ENCODE results near the gene IRS1.

The IRS1 gene

GRCh38 chr2:226721541-226721940 is 78.1 kb downstream of the IRS1 start:
- DNase-seq (ENCODE audit: low spot score), result no peak

DNA sequence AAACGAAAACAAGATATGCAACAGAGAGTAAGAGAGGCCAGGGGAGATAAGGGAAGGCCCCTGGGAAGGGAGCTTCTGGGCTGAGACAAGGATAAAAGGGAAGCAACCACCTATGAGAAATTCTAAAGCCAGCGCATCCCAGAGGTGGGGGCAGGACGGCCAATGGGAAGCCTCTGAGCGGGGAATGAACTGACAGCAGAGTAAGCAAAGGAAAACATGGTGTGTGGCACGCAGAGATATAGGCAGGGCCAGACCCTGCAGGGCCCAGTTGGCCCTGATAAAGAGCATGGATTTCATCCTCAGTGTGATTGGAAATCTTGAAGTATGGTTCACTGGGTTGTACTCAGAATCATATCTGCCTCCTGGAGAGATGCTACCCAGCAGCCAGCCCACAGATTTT is 78.7 kb downstream of the IRS1 start:
- DNase-seq (ENCODE audit: low spot score), result no peak

- no peak for DNase-seq (ENCODE audit: low spot score)
These were observed 81.9 kb downstream of the IRS1 start for GRCh38 chr2:226717719-226718118.

DNA sequence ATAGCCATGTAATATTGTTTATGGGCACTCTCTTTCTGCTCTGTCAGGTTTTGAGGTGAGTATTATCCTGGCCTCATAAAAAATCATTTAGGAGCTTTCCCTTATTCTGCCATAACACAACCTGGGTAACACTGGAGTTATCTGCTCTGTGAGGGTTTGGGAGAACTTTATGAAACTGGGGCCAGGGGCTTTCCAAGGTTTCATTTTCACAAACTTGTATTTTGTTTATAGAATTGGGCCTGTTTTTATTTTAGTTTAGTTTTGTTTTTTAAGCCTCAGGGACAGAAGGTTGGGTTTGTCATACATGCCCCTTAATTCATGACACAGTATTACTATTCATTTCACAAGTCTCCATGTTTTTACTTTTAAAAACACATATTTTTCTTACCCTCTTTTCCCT is 83.5 kb downstream of the IRS1 start:
- DNase-seq (ENCODE audit: low spot score), result no peak

GRCh38 chr2:226715347-226715990 is 84.2 kb downstream of the IRS1 start:
- DNase-seq (ENCODE audit: low spot score), result no peak

GRCh38 chr2:226712941-226713340 is 86.7 kb downstream of the IRS1 start:
- no peak for DNase-seq (ENCODE audit: low spot score)

DNA sequence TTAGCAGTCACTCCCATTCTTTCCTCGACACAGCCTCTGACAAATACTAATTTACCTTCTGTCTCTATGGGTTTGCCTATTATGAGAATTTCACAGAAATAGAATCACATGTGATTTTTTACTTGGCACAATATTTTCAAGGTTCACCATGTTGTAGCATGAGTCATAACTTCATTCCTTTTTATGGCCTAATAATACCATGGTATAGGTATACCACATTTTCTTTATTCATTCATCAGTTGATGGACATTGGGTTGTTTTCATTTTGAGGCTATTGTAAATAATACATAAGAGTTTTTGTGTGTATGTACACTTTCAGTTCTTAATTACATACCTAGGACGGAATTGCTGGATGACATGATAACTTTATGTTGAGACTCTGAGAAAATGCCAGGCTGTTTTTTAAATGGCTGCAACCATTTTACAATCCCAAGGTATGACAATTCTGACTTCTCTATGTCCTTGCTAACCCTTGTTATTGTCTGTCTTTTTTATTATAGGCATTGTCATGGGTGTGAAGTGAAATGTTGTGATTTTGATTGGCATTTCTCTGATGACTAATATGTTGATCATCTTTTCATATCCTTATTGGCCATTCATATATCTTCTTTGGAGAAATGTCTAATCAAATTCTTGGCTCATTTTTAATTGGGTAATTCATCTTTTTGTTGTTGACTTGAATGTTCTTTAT is 87.9 kb downstream of the IRS1 start:
- DNase-seq (ENCODE audit: low spot score), result no peak

DNA sequence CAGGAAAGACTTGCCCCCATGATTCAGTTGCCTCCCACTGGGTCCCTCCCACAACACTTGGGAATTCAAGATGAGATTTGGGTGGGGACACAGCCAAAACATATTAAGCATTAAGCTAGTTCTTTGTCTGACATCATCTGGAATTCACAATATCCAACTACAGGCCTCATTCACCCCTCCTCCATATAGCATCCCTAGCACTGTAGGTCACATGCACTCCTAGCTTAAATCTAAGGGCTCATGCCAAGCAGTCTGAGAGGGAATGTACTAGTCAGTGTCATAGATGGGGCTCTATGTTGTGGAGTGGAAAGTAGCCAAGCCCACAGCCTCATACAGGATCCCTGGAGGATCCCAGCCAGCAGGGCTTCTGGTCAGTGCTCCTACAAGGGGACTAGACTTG is 92.1 kb downstream of the IRS1 start:
- DNase-seq (ENCODE audit: low spot score), result no peak

DNA sequence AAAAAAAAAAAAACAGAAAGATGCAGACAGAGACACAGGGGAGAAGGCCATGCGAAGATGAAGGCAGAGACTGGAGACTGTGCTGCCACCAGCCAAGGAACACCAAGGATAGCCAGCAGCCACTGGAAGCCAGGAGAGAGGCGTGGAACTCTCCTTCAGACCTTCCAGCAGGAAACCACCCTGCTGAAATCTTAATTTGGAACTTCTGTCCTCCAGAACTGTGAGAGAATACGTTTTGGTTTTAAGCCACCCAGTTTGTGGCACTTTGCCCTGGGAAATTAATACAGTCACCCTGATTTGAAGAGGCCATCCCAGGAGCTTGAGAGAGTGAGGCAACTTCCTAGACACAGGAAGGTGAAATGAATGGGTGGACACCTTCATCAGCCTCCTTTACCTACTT is 93.7 kb downstream of the IRS1 start:
- no peak for DNase-seq (ENCODE audit: low spot score)

DNA sequence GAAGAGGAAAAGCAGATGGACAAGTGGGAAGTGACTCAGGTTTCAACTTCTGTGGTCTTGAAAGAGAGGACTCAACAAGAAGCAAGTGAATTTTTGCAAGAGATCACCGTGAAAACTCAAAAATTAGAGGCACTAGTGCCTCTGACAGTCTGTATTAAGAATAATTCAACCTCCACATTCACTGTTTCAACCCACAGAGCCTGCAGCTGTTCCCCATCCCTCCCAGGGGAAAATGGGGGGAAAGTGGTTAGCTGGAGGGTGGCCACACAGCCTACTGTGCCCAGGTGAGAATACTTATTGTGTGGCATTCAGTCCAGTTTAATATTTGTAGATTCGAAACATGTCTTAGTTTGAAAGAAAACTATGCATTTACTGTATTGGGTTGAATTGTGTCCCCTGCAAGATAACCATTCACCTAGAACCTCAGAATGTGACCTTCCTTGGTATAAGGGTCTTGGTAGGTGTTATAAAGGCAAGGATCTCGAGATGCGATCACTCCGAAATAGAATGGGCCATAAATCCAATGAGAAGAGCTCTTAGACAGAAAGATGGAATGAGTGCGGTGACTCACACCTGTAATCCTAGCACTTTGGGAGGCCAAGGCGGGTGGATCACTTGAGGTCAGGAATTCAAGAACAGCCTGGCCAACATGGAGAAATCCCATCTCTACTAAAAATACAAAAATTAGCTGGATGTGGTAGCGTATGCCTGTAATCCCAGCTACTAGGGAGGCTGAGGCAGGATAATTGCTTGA is 94.3 kb downstream of the IRS1 start:
- DNase-seq (ENCODE audit: low spot score), result no peak

DNA sequence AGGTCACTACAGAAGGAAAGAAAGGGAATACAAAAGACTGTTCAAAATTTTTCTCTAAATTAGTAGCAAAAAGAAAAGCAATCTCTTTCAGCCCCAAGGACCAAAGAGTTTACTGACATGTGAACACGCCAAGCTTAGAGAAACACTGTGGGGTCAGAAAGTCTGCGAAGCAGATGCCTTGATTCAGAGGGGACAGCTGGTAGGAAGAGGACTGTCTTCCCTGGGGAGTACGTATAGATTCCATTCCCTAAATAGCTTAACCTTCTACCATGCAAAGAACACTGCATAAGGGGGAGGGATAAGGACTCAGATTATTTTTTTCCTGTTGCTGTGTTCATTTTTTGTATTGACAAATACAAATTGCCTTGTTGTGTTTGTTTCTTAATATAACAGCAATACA is 96.1 kb downstream of the IRS1 start:
- DNase-seq (ENCODE audit: low spot score), result no peak

GRCh38 chr2:226702376-226702775 is 97.2 kb downstream of the IRS1 start:
- DNase-seq (ENCODE audit: low spot score), result no peak

DNA sequence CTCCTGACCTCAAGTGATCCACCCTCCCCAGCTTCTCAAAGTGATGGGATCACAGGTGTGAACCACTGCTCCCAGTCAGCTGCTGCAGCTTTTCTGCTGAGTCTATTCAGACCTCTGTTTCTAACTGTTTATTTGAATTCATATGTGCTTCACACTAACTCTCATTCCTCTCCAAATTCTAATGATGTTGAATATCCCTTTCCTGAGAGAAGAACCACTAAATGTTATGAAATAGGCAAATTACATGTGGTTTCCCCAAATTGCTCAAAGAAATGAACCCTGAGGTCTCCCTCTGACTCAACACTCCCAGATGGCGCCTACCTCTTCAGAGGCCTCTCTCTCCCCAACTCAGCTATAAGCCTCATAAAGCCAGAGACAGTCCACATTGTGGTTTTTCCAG is 98.6 kb downstream of the IRS1 start:
- DNase-seq (ENCODE audit: low spot score), result no peak

- no peak for DNase-seq (ENCODE audit: low spot score)
These were observed 100.3 kb downstream of the IRS1 start for GRCh38 chr2:226699321-226699720.

DNA sequence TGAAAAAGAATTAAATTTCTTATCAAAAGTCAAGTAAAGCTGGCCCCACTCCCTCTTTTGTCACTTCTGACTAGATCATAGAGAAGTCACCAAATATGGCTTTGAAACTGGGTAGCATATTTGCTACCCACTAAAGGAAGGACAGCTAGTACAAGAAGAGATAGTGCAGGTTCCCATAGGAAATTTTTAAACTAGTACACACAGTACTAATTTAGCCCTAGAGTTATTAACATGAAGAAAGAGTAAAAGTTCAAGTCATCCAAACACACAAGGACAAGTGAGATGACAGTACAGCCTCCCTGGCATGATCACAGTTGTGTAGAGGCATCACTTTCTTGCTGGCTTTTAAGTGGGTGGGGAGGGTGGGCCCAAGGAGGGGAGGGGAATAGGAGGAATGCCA is 100.9 kb downstream of the IRS1 start:
- no peak for DNase-seq (ENCODE audit: low spot score)

- DNase-seq (ENCODE audit: low spot score), result no peak
These were observed 104.9 kb downstream of the IRS1 start for GRCh38 chr2:226694586-226695284.

DNA sequence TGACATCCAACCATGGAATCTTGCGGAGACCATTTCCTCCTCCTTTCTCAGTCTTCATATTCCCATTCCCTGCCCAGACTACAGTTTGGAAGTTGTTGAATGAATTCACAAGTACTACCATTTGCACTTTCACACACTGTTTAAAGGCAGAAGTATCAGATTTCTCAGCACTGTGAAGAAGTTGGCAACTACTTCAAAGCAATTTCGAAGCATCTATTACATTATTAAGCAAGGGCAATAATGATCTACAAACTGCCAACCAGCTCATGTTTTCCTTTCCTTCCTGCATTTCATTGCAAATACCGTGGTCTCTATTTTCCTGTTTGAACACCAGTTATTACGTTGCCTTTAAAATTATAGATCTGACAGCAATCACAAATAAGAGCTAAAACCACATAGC is 105.5 kb downstream of the IRS1 start:
- DNase-seq (ENCODE audit: low spot score), result no peak

DNA sequence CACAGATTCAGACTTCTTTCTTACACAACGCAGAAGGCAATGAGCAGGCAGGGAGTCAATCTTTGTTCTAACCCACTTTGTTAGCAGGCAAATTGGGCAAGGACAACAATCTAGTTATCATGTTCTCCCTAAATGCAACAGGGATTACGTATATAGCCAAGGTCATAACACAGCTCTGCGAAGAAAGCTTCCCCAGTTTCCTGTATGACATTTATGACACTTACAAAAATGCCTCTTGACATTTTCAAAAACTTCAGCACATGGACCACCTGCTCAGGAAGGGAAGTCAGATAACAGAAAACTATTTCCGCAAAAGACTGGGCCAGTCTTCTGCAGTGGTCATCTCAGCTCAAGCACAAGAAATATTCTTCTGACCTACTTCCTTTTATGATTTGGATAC is 106.1 kb downstream of the IRS1 start:
- DNase-seq (ENCODE audit: low spot score), result no peak

GRCh38 chr2:226692521-226693126 is 107.0 kb downstream of the IRS1 start:
- no peak for DNase-seq (ENCODE audit: low spot score)

DNA sequence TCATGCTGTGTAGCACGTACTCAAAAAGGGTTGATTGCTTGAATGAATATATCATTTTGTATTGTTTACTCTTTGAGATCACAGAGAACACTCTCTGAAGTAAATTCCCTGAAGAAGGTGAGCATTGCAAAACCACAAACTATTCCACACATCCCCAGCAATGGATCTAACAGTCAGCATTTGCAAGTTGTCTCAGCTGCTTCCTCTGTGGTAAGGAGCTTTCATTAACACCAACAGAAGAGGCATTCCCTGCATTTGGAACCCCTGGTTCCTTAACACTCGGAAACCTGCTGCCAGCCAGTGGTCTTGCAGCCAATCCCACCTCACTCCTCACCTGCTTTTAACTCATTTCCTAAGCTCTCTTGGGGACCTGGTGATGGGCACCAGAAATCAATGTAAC is 108.4 kb downstream of the IRS1 start:
- DNase-seq (ENCODE audit: low spot score), result no peak

DNA sequence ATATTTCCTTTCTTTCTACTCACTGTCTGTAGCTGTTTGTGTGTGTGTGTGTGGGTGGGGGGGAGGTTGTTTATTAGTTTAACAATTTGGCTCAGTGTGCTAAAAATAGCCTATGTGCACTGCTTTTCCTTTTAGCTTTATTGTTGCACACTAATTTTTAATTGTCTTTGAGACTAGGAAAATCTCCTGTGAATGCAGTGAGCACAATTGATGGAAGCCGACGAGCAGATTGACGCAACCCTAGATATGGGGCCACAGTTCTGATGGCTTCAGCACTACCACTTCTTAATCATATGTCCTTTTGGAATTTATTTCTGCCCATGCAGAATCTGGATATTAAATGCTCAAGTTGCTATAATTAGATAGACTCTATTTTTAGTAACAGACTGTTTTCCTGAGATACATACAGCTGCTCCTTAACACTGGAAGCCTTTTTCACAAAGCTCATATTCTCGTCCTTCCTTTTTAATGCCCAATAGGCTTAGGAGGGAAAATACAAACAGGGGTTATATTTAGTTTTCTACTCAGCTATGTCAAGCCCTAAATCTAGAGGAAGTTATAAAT is 109.1 kb downstream of the IRS1 start:
- no peak for DNase-seq (ENCODE audit: low spot score)

- DNase-seq (ENCODE audit: low spot score), result no peak
These were observed 111.9 kb downstream of the IRS1 start for GRCh38 chr2:226687641-226688253.

All from hematopoietic multipotent progenitor cell treated with erythropoietin and hydrocortisone succinate and interleukin-3 and kit ligand, for 17 days (in vitro differentiated cells).